ENCODE measurements around the gene GRIP1. TPM values are rescaled to one million over a fixed set of nuclear protein-coding genes. Genes with fewer than 3 reads are reported as not detected.

The GRIP1 gene
- total RNA-seq, 3 donors from 2014 or later = 6.6 to 22.8 (median 12.8) TPM

GRCh38 chr12:66603461-66603860 is 75.4 kb downstream of the GRIP1 start:
- H3K4me1 ChIP-seq (ENCODE audit: low read depth) = no peaks in the 10 kb centered on the region
- intact Hi-C loops (cut with DNase I, micrococcal nuclease) = no loop called here
- TF ChIP-seq, protein P1, sequence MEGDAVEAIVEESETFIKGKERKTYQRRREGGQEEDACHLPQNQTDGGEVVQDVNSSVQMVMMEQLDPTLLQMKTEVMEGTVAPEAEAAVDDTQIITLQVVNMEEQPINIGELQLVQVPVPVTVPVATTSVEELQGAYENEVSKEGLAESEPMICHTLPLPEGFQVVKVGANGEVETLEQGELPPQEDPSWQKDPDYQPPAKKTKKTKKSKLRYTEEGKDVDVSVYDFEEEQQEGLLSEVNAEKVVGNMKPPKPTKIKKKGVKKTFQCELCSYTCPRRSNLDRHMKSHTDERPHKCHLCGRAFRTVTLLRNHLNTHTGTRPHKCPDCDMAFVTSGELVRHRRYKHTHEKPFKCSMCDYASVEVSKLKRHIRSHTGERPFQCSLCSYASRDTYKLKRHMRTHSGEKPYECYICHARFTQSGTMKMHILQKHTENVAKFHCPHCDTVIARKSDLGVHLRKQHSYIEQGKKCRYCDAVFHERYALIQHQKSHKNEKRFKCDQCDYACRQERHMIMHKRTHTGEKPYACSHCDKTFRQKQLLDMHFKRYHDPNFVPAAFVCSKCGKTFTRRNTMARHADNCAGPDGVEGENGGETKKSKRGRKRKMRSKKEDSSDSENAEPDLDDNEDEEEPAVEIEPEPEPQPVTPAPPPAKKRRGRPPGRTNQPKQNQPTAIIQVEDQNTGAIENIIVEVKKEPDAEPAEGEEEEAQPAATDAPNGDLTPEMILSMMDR (IDR thresholded peaks at IDR 0.05) = no peak
- H3K4me3 ChIP-seq = no peak overlapping the region
- no peaks in the 10 kb centered on the region for H3K36me3 ChIP-seq (ENCODE audit: low read depth)
- DNase-seq = no peak
- H3K9me3 ChIP-seq = no peaks in the 10 kb centered on the region
- ATAC-seq = no peak

DNA sequence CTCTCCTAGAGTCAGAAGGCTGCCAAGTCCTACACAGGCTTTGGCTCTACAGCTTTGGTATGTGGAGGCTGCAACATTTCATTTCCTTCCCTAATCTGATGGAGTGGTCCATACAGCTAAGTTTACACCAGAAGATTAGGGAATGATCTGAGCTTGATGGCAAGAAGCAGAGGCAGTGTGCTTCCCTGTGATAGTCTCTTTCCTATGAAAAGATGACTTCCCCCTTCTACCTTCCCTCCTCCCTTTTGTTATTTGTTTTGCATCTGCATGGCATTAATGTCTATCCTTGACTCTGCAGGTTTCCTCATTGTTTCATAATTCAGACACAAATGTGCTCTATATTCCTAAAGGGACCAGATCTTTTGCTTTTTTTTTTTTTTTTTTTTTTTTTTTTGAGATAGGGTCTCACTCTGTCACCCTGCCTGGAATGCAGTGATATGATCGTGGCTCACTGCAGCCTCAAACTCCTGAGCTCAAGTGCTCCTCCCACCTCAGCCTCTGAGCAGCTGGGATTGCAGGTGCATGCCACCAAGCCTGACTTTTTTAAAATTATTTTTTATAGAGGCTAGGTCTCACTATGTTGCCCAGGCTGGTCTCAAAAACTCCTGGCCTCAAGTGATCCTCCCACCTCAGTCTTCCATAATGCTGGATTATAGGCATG is 76.3 kb downstream of the GRIP1 start:
- intact Hi-C loops (cut with DNase I, micrococcal nuclease) = no loop called here
- Histone ChIP-seq H3K36me3 (ENCODE audit: low read depth) (no peaks in the 10 kb centered on the region), H3K4me3 (no peak overlapping the region), H3K9me3 (no peaks in the 10 kb centered on the region), H3K4me1 (ENCODE audit: low read depth) (no peaks in the 10 kb centered on the region)
- TF ChIP-seq, protein P1 (IDR thresholded peaks at IDR 0.05) = no peak
- DNase-seq = no peak
- no peak for ATAC-seq

DNA sequence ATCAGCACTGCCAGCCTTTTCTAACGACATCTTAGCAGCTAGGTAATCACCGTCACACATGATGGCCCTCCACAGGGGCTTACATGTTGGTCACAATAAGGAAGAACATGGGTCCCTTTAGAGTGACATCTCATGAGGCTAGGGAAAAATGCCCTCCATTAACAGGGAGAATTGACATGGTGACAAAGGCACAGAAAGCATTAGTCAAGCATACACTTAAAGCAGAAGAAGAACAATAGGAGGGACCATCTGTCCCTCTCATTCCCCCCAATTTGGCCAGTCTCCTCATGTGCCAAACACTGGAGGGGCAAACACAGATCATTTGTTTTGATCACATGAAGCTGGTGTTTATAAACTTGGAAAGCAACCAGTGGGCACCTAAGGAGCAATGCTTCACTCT is 78.0 kb downstream of the GRIP1 start:
- no peaks in the 10 kb centered on the region for H3K4me1 ChIP-seq (ENCODE audit: low read depth)
- intact Hi-C loops (cut with DNase I, micrococcal nuclease) = no loop called here
- ATAC-seq (no peak), DNase-seq (no peak)
- H3K4me3 ChIP-seq = no peak overlapping the region
- H3K36me3 ChIP-seq (ENCODE audit: low read depth) = no peaks in the 10 kb centered on the region
- TF ChIP-seq, protein P1 (IDR thresholded peaks at IDR 0.05) = no peak
- H3K9me3 ChIP-seq = no peaks in the 10 kb centered on the region

DNA sequence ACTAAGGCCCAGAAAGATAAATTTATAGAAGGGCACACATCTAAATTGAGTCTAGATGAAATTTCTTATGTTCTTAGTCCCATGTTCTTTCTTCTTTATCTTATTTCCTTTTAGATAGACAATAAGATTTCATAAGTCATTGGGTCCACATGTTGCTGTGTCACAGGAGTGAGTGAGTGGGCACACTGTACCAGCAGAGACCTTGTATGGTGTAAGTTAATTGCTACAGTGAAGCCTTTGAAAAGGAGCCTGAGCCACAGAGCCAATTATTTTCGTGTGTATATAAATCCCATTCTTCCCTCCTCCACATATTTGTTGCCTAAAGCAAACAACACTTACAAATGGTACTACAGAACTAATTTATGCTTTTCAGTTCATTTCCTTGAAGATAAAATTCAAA is 79.1 kb downstream of the GRIP1 start:
- DNase-seq (no peak), ATAC-seq (no peak)
- Histone ChIP-seq H3K4me3 (no peak overlapping the region), H3K4me1 (ENCODE audit: low read depth) (no peaks in the 10 kb centered on the region), H3K9me3 (no peaks in the 10 kb centered on the region), H3K36me3 (ENCODE audit: low read depth) (no peaks in the 10 kb centered on the region)
- TF ChIP-seq, protein P1 (IDR thresholded peaks at IDR 0.05) = no peak
- intact Hi-C loops (cut with DNase I, micrococcal nuclease) = no loop called here

DNA sequence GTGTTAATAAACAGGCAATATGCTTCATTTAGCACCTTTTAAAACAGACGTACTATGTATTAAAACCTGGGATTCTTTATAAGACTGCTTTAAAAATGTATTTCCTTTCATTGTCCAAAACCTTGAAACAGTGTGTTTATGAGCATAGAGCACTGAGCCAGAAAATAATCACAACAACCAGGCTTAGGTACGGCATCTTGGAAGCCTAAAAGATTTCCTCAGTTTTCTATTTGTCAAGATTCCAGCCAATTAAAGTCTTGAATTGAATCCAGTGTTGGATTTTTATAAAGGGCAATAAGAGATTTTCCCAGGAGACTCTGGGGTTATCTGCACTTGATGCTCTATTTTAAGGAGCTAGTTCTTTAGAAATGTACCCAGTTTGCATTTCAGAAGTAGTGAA is 80.3 kb downstream of the GRIP1 start:
- Histone ChIP-seq H3K36me3 (ENCODE audit: low read depth) (no peaks in the 10 kb centered on the region), H3K4me3 (no peak overlapping the region), H3K9me3 (no peaks in the 10 kb centered on the region), H3K4me1 (ENCODE audit: low read depth) (no peaks in the 10 kb centered on the region)
- ATAC-seq = no peak
- DNase-seq = no peak
- intact Hi-C loops (cut with DNase I, micrococcal nuclease) = no loop called here
- TF ChIP-seq, protein P1 (IDR thresholded peaks at IDR 0.05) = no peak

DNA sequence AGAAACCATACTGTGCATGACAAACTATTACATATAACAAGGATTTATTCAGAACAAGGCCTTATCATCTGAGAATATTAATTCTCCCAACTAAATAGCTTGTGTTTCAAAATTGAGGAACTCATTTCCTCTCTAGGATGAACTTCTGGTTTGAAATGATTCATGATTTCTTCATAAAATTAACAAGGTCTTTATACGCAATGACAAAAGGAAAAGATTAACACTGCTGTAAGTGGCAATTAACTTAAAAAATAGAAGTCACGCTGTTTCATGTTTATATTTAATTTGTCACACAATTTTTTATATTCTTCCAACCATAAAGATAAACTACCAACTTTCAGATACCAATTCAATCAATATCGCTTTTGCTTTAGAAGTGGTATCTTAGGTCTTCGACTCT is 80.8 kb downstream of the GRIP1 start:
- Histone ChIP-seq H3K9me3 (no peaks in the 10 kb centered on the region), H3K36me3 (ENCODE audit: low read depth) (no peaks in the 10 kb centered on the region), H3K4me1 (ENCODE audit: low read depth) (no peaks in the 10 kb centered on the region), H3K4me3 (no peak overlapping the region)
- intact Hi-C loops (cut with DNase I, micrococcal nuclease) = no loop called here
- ATAC-seq (no peak), DNase-seq (no peak)
- TF ChIP-seq, protein P1 (IDR thresholded peaks at IDR 0.05) = no peak
